Activated T-cell treated with anti-CD3 and anti-CD28 coated beads for 1 hour (primary cell): Measurements from ENCODE around the gene ZIC1.

ENCODE experiments used
- DNase-seq: peaks from one replicate; pipeline ENCODE4 v3.0.0-alpha.2; 2020; ENCODE audit warnings: low read depth

ZIC1 gene

DNA sequence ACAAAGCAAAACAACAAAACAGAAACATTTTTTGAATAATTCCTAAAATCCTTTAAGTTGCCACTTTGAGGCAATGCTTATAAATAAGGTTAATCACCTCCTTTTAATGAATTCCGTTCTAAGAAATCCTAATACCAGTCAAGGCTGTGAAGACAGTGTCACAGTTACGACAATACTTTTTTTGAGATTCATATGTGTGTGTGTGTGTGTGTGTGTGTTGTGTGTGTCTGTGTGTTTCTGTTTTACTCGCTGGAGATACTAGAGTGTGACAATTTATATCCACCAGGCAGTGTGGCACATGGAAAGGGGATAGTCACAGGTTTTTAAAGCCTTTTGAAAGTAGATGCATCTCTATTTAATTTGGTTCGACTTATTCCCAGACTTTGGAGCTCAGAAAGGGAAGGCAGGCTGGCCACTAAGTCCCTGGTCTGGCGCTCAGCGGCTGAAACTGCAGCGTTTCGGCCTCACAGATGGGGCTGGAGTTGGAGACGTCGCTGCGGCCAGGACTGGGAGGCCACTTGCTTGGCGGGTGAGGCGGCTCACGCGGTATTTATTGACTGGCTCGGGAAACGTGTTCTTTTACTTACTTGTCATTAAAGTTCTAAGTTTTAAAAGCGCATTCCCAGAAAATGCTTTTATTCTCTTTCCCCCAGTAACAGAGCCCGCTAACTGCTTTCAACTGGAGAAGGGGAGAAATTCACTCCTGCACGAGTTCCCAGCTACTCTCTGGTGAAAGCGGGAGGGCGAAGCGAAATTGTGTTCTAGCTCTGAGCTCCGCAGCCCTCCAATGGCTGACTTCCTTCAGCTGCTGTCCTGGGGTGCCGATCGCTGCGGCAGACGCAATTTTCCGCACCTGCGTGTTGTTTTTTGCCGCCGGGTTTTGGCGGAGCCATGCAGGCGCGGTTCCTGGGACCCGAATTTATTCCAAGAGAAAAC is 13.7 kb downstream of the ZIC1 start:
- no peak for DNase-seq

DNA sequence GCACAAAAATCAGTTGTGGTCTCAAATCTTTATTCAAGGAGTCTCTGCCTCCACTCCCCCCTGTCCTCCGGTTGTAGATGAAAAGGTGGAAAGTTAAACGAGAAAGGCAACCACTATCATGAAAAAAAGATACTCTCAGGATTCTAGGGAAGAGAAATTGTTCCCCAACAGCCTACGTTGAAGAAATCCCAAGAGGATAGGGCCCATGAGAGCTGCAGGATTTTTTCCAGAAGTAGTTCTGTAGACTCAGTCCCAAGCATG is 14.3 kb downstream of the ZIC1 start:
- DNase-seq: no peak

- no peak for DNase-seq
Observed at GRCh38 chr3:147423798-147424580, 14.8 kb downstream of the ZIC1 start.

DNA sequence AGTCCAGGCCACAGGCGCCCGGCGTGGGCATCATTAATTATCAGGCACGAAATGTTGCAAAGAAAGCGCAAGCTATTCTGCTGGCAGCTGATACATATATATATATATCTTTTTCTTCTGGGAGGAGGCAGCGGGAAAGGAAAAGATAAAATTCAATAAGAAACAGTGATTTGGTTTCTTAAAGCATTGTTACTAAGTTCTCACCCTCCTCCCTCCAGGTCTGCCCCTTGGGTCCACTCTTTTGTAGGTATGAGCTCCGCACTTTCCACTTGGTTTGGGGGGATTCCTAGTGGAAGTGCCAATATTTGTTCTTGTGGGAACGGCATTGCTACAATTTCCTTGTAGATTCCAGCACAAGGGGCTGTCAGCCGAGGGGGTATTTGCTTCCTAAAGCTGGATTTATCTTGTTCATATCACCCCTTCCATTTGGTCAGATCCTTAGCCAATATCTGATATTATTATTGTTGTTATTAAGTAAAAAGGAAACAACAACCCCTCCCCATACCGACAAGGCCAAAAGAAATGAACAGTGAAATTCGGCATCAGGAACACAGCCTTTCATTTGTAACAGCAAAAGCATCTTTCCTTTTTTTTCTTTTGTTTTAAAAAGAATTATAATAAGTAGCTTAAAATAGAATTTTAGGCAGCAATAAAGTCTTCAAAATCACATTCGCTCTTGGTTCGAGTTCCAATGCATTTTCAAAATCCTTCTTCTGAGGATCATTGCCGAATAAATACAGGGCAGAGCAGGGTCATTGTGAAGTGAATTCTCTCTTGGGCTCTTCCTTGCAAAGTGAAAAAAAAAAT is 15.6 kb downstream of the ZIC1 start:
- DNase-seq: no peak

- DNase-seq: no peak
Observed at GRCh38 chr3:147425388-147425850, 16.3 kb downstream of the ZIC1 start.

GRCh38 chr3:147426931-147427330 is 17.8 kb downstream of the ZIC1 start:
- DNase-seq: no peak

DNA sequence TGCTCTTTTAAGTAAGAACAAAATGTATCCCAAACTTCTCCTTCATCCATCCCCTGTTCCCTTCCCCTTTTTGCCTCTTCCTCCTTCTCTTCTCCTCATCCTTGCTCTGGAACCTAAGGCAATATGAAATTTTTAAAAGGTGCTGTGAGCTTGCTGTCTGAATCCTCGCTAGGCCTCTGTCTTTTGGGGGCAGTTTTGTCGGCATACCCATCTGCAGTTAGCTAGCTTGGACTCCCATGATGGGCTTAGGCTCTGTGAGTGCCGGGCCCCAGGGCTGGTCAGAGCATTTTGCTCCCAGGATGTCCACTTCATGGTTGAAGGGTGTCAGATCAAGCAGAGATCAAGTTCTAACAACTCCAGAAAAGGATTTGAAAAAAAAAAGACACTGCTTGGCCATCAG is 18.6 kb downstream of the ZIC1 start:
- no peak for DNase-seq

GRCh38 chr3:147428326-147428725 is 19.2 kb downstream of the ZIC1 start:
- no peak for DNase-seq

DNA sequence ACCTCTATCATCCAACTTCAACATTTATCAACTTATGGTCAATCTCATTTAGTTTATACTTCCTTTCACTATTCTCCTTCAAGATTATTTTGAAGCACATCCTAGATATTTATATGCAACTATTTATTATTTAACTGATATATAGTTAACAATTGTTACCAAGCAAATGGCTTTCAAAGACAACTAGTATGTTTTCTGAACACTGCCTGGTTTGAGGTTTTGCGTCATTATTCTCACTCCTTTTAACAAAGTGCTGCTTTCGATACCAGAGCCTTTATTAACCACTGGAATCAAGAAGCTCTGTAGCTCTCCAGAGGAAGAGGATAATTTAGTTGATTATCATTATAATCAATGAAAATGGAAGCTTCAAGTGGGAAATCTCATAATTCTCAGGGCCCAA is 19.6 kb downstream of the ZIC1 start:
- DNase-seq: no peak

DNA sequence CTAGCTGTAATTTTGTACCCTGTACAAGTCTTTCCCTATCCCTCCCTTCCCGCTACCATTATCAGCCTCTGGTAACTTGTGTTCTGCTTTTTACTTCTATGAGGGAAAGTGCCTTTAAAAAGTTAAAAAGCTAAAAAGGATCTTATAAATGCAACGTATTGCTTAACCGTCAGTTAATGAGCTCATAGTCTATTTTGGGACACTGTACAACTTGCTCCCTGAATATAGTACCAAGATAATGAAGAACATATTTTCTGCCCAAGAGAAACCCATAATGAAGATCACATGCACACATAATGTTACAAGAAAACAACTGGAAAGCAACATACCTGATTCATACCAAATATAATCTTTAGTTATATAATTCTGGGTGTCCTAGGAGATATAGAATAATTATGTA is 22.6 kb downstream of the ZIC1 start:
- no peak for DNase-seq

GRCh38 chr3:147447224-147447623 is 38.1 kb downstream of the ZIC1 start:
- DNase-seq: no peak

GRCh38 chr3:147449669-147450068 is 40.5 kb downstream of the ZIC1 start:
- DNase-seq: no peak

DNA sequence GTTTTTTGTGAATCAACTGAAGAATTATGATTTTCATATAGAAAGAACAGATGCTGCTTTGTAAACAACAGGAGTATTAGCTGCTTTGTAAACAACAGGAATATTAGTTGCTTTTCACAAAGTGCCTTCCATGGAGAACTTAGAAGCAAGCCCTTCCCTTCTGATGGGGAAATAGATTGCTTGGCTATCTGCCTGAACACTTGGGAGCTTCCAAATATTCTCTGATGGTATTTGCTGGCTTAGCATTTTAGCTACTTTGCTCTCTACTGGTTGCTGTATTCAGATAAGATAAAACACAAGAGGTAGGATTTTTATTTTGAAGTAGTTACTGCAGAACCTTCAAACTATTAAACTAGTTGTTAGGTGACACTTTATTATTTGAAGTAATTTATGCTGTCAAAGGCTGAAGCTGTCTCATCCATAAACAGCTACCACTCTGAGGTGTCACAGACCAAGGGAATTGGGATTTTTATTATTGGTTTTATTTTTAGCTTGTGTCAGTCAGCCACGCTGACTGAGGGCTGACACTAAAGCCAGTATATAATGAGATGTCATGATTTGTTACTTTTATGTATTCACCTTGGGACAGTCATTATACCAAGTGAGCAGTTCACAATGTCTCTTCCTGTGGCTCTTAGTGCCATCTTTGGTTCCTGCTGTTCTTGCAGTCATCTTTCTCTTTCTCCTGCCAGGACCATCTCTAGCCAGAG is 50.0 kb downstream of the ZIC1 start:
- DNase-seq: no peak

DNA sequence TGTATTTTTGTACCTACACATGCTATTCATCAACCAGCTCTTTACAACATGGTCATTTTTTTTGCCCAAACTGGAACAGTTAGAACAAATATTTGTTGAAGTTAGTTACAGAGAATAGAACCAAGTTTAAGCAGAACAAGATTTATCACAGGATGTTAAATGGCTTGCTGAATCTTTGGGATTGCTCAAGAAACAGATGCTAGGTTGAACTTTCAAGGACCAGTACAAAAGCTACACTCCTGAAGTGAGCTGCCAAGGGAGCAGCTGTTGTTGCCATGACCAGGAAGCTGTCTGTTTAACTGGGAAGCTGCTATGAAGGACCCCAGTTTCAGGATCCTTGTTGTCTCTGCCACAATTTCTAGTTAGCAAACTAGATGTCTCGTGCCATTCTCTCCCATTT is 53.7 kb downstream of the ZIC1 start:
- no peak for DNase-seq
